RCC 7860 (cell line): ENCODE data around the gene DCDC2.
"Not testable (repeated sequence)": the region's sequence is repeated elsewhere in the genome, so short reads cannot be mapped to it uniquely, and the experiment has no call there.

Experiments
- DNase-seq: peaks from one replicate; pipeline ENCODE4 v3.0.0-alpha.2; 2015; ENCODE audit warnings: low spot score
- FAIRE-seq: peaks from 2 replicates; lab custom pipeline; 2012; peaks lifted over from hg19 to GRCh38; lab: Jason Lieb, UNC

The DCDC2 gene

DNA sequence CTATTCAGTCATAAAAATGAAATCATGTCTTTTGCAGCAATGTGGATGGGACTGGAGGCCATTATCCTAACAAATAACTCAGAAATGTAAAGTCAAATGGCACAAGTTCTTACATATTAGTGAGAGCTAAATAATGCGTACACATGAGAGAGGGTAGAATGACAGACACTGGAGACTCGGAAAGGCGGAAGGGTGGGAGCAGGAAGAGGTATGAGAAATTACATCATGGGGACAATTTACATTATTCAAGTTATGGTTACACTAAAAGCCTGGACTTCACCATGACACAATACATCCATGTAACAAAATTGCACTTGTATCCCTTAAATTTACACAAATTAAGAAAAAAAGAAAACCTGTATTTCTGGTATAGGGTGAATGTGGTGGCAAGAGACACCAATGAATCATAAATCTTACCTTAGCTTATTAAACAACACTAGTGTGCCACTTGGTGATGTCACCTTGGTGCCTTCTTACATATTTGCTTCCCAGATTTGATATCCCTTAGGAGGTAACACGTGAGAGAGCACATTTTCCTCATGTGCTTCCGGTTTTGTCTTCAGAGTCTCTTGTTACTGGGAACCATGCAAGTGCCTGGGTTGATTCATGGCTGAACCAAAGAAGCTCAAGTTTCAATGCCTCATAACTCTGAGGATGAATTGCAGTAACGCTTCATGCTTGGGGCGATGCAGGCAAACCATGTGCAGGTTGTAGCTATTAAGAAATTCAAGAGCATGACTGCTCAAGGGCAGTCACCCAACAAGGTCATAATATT lies 84.6 kb downstream of the DCDC2 start:
- FAIRE-seq: no peak
- no peak for DNase-seq

GRCh38 chr6:24272553-24272952 lies 85.3 kb downstream of the DCDC2 start:
- DNase-seq (no peak), FAIRE-seq (no peak)

DNA sequence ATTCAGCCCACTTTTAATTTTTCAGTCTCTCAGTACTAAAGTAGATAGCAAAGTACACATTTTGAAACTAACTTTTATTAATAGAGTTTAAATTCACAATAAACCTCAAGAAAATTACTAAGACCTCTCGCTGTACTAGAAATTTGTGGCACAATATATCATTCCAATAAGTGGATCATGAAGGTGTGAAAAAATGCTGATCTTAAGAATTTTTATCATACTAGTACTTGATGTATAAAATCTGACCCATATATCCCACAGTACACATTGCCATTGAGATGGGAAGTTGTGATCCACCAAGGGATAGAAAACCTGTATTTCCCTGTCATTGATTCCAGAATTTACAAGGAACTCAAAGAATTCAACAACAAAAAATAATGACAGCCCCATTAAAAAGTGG lies 85.7 kb downstream of the DCDC2 start:
- DNase-seq (no peak), FAIRE-seq (no peak)

DNA sequence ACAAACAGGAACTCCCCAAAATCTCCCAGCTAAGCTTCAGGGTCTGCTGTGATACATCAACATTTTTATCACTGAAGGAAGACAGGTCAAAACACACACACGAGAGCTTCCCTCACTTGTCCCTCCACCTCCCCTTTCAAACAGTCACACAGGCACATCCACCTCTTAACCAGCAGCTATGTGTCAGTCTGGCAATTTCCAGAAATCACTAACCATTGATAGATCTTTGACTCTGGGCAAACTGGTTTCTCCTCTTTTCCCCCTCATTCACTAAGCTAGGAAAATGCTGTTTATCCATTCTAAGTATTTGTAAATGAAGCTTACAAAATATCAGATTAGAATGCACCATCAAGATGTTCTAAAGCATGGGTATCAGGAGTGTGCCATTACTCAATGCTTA lies 87.8 kb downstream of the DCDC2 start:
- no peak for DNase-seq
- FAIRE-seq: no peak

DNA sequence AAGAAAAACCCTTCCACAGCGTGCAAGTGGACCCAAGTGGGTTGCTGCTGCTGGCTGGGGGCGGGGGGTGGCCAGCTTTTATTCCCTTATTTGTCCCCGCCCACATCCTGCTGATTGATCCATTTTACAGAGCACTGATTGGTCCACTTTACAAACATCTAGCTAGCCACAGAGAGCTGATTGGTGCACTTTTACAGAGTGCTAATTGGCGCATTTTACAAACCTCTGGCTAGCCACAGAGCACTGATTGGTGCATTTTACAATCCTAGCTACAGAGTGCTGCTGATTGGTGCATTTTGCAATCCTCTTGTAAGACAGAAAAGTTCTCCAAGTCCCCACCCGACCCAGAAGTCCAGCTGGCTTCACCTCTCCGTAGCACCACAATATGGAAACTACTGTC lies 99.6 kb downstream of the DCDC2 start:
- FAIRE-seq, DNase-seq: not testable (repeated sequence)

- FAIRE-seq: no peak
- DNase-seq: no peak
Observed at GRCh38 chr6:24257282-24257681, 100.6 kb downstream of the DCDC2 start.

- FAIRE-seq: no peak
- no peak for DNase-seq
Observed at GRCh38 chr6:24255676-24256075, 102.2 kb downstream of the DCDC2 start.

DNA sequence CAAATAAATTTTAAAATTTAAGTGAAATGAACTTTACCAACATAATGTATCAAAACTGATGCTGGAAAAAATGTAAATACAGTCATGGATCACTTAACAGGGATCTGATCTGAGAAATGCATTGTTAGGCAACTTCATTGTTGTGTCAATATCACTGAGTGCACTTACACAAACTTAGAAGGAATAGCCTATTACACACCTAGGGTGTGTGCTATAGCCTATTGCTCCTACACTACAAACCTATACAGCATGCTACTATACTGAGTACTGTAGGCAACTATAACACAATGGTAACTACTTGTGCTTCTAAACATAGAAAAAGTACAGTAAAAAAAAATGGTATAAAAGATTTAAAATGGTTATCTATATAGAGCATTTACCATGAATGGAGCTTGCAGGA lies 104.5 kb downstream of the DCDC2 start:
- FAIRE-seq: no peak
- no peak for DNase-seq

GRCh38 chr6:24252280-24252679 lies 105.6 kb downstream of the DCDC2 start:
- DNase-seq (no peak), FAIRE-seq (no peak)

GRCh38 chr6:24251339-24251738 lies 106.5 kb downstream of the DCDC2 start:
- FAIRE-seq (no peak), DNase-seq (no peak)

- FAIRE-seq (no peak), DNase-seq (no peak)
Observed at GRCh38 chr6:24249926-24250325, 107.9 kb downstream of the DCDC2 start.

- FAIRE-seq: no peak
- DNase-seq: no peak
Observed at GRCh38 chr6:24245275-24245674, 112.6 kb downstream of the DCDC2 start.

GRCh38 chr6:24242924-24243323 lies 114.9 kb downstream of the DCDC2 start:
- FAIRE-seq (no peak), DNase-seq (no peak)

GRCh38 chr6:24241779-24242178 lies 116.1 kb downstream of the DCDC2 start:
- not testable (repeated sequence) for FAIRE-seq, DNase-seq

DNA sequence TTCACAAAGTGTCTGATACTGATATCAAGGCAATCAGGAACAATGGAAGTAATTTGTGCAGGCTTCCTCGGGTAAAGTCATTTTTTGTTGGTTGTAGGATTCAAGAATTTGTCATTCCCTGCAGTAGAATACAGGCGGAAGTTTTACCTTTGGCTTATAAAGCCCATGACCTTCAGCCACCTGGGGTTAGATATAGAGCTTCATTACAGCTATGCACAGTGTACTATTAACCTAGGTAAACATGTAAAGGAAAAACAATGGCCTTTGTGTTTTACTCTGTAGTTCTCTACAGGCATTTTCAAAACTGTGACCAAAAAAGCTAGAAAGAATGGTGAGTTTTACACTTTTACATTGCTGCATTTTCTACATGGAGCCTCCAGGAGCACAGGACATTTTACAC lies 116.9 kb downstream of the DCDC2 start:
- DNase-seq: no peak
- FAIRE-seq: no peak

- FAIRE-seq (no peak), DNase-seq (no peak)
Observed at GRCh38 chr6:24240380-24240928, 117.4 kb downstream of the DCDC2 start.

DNA sequence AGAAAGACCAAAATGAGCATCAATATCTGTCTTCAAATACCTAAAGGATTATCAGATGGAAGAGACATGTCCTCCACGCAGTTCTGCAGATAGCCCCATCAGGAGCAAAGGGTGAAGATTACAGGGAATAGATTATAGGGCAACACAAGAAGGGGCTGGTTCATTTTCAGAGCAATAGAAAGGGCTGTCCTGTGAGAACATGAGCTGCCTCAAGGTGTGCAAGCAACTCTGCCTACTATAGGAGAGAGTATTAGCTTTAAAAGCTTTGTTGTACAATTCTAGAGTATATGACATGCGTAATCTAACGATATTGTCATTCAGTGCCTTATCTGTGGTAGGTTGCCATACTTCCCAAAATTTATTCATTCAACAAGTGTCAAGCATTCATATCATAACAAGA lies 119.2 kb downstream of the DCDC2 start:
- no peak for FAIRE-seq
- no peak for DNase-seq

DNA sequence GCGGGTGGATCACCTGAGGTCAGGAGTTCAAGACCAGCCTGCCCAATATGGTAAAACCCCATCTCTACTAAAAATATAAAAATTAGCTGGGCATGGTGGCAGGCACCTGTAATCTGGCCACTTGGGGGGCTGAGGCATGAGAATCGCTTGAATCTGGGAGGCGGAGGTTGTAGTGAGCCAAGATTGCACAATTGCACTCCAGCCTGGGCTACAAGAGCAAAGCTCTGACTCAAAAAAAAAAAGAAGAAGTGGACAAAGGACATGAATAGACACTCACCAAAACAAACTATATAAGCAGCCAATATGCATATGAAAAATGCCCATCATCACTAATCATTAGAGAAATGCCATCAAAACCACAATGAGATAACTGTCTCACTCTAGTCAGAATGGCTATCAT lies 121.1 kb downstream of the DCDC2 start:
- not testable (repeated sequence) for FAIRE-seq, DNase-seq

DNA sequence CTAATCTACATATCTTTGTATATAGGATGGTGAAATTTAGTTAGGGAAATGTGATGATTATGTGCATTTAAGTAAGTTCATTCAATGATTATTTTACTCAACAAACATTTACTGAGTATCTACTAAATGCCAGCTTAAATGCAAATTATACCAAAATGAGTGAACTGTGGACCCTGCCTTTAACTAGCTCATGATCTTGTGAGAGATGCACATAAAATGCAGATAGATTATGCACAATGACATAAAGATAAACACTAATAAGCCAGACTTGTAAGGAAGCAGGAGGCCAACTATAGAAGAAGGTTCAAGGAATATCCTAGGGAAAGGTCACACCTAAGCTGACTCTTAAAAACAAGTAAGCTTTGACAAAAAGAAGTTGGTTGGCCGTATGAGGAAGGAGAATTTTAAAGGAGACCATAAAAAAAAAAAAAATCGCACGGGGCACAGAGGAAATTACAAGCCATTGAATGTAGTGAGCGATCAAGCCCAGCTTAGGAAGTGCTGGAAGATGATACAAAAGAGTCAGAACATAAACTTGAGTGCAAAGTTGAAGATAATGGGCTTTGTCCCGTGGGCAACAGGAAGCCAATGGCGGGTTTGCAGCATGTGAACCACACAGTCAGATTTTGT lies 123.9 kb downstream of the DCDC2 start:
- DNase-seq: no peak
- FAIRE-seq: no peak

DNA sequence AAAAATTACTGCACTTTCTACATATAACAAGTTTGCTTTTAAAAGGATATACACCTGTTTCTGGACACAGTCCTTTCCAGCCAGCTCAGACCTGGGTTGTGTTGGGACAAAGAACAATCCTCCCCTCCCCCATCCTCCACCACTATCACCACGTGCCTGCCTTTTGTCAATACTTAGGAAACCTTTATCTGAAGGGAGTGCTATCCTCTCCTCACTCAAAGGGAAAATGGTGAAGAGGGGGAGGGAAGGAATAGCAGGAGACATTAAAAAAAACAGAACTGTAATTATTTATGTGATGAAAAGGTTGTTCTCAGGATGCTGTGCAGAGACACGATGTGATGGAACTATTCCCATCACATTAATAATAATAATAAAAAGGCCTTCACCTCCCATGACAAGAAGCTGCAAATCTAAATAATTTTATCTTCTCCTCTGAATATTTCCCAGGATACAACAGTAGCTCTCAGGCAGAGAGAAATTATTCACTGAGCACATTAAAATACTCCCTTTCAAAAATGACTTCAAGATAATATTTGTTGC lies 126.4 kb downstream of the DCDC2 start:
- FAIRE-seq (no peak), DNase-seq (no peak)

DNA sequence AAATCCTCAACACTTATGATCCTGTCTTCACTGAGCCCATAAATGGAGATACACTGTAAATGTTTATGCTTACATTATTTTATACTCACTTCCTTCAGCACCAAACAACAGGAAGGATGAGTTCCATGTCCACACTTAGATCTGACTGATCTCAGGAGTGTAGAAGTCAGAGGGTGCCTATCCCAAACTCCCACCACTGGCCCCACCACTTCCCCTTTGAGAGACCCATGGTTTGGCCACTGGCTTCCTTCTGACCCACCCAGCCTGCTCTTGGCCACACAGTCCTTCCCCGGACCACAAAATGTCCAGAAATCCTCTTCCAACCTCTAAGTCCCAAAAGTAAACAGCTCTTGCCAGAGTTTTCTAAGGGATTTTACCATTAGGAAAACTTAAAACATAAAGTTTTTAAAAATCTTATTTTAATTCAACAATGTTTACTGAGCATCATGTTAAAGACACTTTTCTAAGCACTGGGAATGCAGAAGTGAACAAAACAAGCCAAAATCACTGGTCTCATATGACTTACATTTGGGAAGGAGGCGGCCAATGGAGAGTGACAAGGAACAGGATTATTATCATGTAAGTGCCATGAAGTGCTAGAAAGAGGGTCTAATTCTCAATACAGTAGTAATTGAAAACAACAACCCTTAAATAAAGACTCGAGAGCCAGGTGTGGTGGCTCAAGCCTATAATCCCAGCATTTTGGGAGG lies 128.0 kb downstream of the DCDC2 start:
- FAIRE-seq: no peak
- no peak for DNase-seq
